GM04503 (cell line): ENCODE measurements around the gene GALNS.

Experiments
- DNase-seq: peaks from one replicate; pipeline ENCODE4 v3.0.0-alpha.2; 2012; ENCODE audit warnings: low read depth

Gene GALNS

DNA sequence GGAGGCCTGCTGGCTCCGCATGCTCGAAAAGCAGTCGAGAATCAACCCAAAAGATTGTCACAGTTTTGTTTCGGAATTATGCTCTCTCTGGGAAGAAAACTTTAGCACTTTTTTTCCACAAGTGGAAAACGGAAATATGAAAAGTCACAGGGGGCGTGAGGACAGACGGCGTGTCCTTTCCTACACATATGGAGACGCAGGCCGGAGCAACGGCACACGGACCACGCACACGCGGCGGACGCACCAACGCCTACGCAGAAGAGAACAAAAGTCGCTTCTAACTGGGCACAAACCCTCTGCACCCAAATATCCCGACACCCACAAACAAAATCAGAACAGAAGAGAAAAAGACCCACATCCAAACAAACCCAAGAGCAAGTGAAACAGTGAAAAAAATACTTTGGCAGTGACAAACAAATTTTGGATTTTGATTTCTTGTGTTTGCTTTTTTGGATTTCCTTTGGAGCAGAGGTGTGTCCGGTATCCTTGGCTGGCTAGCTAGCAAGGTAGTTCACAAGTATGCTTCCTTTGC lies 19.0 kb upstream of the GALNS start:
- DNase-seq = no peak

GRCh38 chr16:88874938-88875599 lies 18.3 kb upstream of the GALNS start:
- no peak for DNase-seq

DNA sequence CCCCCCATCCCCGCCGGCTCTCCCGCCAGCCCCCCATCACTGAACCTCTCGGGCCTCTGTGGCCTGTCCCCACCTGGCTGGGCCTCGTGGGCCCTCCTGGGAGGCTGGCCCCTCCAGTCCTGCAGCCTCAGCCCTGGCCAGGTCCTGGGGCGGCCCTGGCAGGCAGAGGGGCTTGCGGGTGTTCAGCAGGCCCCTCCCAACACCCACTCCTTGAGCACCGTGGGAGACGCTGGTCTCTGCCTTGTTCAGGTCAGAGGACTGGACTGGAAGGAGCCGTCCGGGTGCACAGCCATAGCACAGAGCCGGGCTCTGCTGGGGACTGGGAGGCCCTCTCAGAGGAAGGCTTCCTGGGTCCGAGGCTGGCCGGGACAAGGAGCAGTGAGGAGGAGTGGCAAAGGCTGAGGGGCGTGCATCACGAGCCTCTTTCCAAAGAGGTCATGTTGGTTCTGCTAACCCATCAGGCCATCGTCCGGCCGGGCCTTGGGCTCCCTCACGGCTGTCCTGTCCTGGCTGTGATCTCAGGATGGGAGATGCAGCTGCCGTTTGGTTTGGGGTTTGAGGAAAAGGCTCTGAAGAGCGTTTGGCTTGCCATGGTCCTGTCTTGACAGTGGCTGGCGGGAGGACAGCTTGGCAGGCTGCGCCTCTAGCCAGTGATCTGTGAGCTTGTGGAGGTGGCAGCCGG lies 16.0 kb upstream of the GALNS start:
- DNase-seq = no peak

DNA sequence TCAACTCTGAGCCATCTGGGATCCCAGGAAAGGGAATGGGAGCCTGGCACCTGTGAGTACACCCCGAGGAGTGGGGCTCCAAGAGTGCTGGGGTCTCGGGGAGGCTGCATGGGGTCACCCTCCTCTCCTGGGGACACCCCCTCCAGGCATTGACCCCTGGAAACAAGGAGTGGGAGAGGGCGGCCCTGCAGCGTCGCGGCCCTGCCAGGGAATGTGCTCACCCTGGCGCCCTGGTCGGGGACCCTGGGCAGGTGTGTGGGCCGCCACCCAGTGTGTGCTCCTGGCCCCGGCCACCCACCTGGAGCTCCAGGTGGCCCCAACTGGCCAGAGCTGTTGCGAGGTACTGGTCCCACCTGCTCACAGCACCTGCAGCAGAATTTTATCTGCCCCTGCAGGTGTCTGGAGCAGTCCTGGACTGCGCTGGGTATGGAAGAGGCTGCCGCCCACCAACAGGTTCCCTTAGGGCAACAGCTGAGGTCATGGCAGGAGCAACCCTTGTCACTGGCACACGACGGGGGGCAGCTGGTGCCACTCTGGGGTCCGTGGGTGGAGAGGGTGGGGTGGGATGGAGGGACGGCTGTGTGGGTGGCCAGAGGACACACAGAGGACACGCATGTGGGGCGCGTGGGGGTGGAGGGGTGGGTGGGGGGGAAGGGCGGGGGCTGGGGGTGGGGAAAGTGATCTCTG lies 15.1 kb upstream of the GALNS start:
- no peak for DNase-seq

DNA sequence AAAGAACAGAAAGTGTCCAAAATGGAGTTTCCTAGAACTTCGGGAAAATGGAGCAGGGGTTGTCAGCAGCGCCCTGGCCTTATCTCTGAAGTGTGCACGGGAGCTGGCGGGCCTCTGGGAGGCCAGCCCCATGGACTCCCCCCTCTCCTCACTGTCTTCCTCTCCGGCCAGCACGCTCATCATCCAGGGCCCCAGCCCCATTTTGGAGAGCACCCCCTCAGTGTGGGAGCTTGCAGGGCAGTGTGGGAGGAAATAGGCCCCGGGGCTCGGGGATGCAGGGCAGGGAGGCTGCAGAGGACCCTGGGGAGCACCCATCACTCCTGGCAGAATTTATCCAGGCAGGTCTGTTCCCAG lies 14.6 kb upstream of the GALNS start:
- DNase-seq = no peak

DNA sequence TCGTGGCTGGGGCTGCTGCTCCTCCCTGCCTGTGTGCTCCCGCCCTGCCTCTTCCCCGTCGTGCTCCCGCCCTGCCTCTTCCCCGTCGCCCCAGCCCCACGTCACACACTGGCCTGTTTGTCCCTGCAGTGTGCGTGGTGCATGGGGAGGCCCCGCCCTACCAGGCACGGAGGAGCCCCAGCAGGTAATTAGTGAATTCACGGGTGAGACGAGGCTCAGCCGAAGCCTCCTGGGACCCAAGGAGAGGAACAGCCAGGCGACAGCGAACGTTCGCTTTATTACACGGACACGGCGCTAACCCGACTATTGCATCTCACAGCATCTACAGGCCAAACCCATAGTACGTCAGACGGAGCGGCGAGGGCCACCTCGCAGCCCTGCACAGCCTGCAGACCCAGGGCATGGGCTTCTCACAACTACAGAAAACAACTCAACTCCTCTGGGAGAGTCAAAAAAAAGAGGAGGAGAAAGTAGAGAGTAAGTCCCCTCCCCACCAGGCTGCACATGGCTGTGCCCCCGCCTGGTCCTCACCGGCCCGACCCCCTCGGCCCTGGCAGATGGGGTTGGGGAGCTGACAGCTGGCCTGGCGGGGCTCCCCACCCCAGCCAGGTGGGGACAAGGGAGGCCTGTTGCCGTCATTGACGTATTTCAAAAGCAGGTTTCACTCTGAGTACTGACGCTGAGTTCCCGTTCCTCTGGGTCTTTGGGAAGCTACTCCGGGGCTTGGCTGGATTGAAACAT lies 14.0 kb upstream of the GALNS start:
- no peak for DNase-seq

- DNase-seq = no peak
Observed at GRCh38 chr16:88869673-88869980, 12.9 kb upstream of the GALNS start.

DNA sequence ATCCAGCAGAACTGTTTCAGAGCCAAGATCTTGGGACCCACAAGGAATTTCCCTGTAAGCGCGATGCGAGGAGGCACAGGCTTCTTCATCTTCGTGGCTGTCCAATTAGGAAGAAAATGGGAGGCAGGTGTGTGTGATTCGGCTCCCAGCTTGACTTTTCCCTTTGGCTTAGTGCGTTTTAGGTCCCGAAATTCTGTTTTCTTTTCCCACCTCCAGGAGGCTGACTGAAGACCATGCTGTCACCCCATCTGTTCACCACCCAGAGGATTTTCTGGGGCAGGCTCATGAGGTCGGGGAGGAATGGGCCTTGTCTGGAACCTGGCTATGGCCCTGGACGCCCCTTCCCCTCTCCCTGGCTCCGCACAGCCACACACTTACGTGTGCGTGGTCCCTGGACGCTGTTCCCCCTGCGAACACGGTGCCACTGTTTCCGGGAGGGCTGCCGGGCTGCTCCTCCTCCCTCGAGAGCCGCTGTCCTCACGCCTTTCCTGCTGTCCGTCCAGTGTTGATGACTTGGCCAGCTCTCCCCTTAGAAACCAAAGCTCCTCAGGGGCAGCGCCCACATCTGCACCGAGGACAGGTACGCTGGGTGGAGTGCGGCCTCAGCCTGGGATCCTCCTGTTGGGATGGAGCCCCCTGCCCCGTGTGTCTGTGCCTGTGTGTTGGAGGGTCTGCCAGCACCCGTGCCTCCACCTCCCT lies 12.4 kb upstream of the GALNS start:
- no peak for DNase-seq

DNA sequence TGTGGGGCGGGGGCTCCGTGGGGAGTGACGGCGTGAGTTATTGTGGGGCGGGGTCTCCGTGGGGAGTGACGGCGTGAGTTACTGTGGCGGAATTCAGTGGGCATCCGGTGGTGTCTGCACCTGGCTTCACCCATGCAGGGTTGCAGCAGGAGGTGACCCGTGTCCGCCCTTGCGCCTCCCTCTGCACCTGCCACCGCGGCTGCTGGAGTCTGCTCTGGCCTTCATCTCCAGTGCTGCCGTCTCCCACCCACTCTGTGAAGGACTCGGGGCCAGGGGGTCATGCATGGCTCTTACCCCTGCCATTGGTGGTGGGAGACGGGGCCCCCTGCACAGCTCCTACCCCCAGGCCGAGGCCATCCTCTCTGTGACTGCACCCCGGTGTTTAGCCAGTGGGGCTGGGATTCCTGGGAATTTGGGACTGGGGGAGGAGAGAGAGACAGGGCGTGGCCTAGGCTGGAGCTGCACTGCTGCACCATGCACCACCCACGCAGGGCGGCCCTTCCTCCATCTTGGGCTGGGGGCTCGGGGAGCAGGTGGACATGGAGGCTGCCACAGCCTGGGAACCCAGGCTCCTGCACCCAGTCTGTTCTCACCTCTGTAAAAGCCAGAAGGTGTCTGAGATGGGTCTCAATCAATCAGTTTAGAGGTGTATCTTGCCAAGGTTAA lies 11.0 kb upstream of the GALNS start:
- no peak for DNase-seq

- DNase-seq = no peak
Observed at GRCh38 chr16:88866151-88866920, 9.6 kb upstream of the GALNS start, which contains the start of gene PABPN1L. TSS of gene PABPN1L (minus strand) at chr16:88866660. CDS start at chr16:88866606, 54 bp downstream.

GRCh38 chr16:88865742-88866141 lies 9.0 kb upstream of the GALNS start:
- DNase-seq = no peak

- DNase-seq = no peak
Observed at GRCh38 chr16:88865310-88865709, 8.6 kb upstream of the GALNS start.

GRCh38 chr16:88864521-88864920 lies 7.8 kb upstream of the GALNS start:
- DNase-seq = no peak

DNA sequence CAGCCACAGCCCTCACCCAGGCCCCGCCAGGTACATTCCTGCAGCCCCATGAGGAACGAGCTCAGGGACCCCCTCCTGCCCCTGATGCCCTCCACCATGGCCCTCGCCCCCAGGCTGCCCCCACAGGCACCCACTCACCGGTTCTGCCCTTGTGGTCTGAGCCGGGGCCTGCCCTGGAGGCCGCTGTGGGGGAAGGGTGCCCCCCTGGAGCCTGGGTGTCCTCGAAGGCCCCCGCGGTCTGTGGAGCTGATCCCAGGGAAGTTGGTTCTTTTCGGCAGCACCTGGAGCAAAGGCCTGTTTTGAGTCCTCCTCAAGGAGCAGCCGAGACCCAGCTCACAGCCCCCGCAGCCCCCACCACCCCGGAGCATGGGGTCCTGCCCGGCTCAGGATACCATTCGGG lies 7.4 kb upstream of the GALNS start:
- DNase-seq = no peak

DNA sequence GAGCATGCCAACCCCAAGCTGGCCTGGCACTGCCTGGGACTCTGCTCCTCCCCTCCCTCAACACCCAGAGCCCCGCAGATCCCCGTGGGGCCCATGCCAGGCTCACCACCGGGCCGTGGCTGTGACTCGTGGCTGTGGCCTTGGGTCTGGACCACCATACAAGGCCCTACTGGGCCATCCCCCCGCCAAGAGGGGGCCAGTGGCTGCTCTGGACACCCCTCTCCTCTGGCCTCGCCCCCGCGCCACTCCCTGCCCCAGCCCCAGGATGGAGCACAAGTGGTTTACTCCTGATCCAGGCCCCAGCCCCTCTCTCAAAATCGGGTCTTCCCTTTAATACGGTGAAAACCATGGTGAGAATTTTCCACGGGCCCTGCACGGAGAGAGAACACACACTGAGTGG lies 6.7 kb upstream of the GALNS start:
- DNase-seq = no peak

- DNase-seq = no peak
Observed at GRCh38 chr16:88862968-88863367, 6.2 kb upstream of the GALNS start.

GRCh38 chr16:88861359-88861758 lies 4.6 kb upstream of the GALNS start:
- no peak for DNase-seq

GRCh38 chr16:88859381-88860091 lies 2.8 kb upstream of the GALNS start:
- DNase-seq = no peak

DNA sequence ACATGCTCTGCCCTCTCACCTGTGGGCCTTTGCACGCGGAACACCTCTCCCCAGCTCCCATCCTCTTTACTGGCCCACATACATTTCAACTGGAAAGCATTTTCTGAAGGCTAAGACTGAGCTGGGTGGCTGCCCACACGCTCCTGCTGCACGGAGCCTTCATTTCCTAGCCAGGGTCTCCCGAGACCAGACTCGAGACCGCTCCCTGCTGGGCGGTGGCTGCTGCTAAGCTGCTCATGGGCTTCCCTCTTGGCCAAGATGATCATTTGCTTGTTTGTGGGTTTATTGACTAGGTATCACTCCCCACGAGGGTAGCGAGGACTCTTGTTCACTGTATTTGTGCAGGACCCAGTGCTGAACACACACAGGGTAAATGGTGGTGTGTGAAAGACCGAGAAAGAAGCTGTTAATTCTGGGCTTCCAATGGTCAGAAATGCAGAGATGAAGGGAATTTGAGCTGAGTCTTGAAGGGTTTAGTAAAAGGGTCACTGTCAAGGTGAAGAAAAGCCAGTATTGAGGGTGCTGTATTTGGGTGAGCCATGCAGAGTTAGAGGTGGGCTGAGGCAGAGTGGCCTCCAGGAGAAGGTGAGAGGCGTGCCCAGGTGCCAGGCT lies 1.1 kb upstream of the GALNS start:
- DNase-seq = peak; percentile 18
